ENCODE data around the gene PDLIM1. TPM values are rescaled to one million over a fixed set of nuclear protein-coding genes. Genes with fewer than 3 reads are reported as not detected.

Gene PDLIM1
- 100 to 1,000 TPM in 1 of 6 experiments, 10 to 100 TPM in 5; 63.9 to 105 (median 82.1) TPM for total RNA-seq
- long read RNA-seq, transcript PDLIM1-201 (7 exons, 1,452 nt) = major isoform, 54 of 57 reads
- long read RNA-seq, partial matches to known transcripts = 0 of 57 reads
- long read RNA-seq, other reads (novel, unspliced or antisense) = 3 of 57 reads

- H3K4me1 ChIP-seq = peaks cover 0 to 40% (median 10%) of the 10 kb centered on the region in 4 donors
These were observed at the start of gene PDLIM1 for GRCh38 chr10:95290461-95291364. Gene PDLIM1 (minus strand): TSS chr10:95291003. CDS start chr10:95290915, 88 bp downstream.

GRCh38 chr10:95339863-95340262 lies 49.1 kb upstream of the PDLIM1 start:
- Histone ChIP-seq H3K36me3 (peaks cover 0 to 21% (median 6%) of the 10 kb centered on the region in 4 donors), H3K4me1 (no peaks in the 10 kb centered on the region), H3K9me3 (no peaks in the 10 kb centered on the region), H3K4me3 (no peak overlapping the region), H3K27ac (no peak overlapping the region), H3K27me3 (no peaks in the 10 kb centered on the region)
- intact Hi-C loops (cut with DNase I) = no loop called here
- WGBS (ENCODE audit: insufficient coverage, low coverage, low lambda C conversion rate, missing lambda C conversion rate) = 94% methylated on average over 1 of the region's 1 CpG
- TF ChIP-seq CTCF (IDR thresholded peaks at IDR 0.05) = no peak
- DNase-seq (no peak), ATAC-seq (no peak)

More at GRCh38 chr10:95290461-95291364, at the start of gene PDLIM1:
- peak; percentile 98 for TF ChIP-seq POLR2A (IDR thresholded peaks at IDR 0.05)
- TF ChIP-seq CTCF (IDR thresholded peaks at IDR 0.05) = peak; percentile 12 to 48 (median 35)
- Histone ChIP-seq H3K4me3 (peak within 1 kb of the TSS; percentile 81 to 92 (median 88)), H3K27ac (peak within 1 kb of the TSS; percentile 90 to 97 (median 97)), H3K36me3 (no peaks in the 10 kb centered on the region), H3K27me3 (no peaks in the 10 kb centered on the region), H3K9me3 (no peaks in the 10 kb centered on the region)
- ATAC-seq (peak; percentile 80 to 95 (median 90)), DNase-seq (peak; percentile 87 to 89 (median 89))
- intact Hi-C loops (cut with DNase I) = no loop called here
- 2% methylated on average over 18 of the region's 119 CpGs for WGBS (ENCODE audit: insufficient coverage, low coverage, low lambda C conversion rate, missing lambda C conversion rate)

- H3K9me3 ChIP-seq = no peaks in the 10 kb centered on the region
- TF ChIP-seq POLR2A (IDR thresholded peaks at IDR 0.05) (no peak), CTCF (IDR thresholded peaks at IDR 0.05) (no peak)
- H3K27me3 ChIP-seq = no peaks in the 10 kb centered on the region
- intact Hi-C loops (cut with DNase I) = no loop called here
- no peak for DNase-seq
- WGBS (ENCODE audit: insufficient coverage, low coverage, low lambda C conversion rate, missing lambda C conversion rate) = 90% methylated on average over 2 of the region's 10 CpGs
- peak; percentile 25 to 74 (median 48) for ATAC-seq
- no peak overlapping the region for H3K4me3 ChIP-seq
- peak overlapping the region in 1 of 3 donors; percentile 20 for H3K27ac ChIP-seq
- H3K4me1 ChIP-seq = no peaks in the 10 kb centered on the region
- peaks cover 0 to 14% (median 6%) of the 10 kb centered on the region in 4 donors for H3K36me3 ChIP-seq
These were observed 46.8 kb upstream of the PDLIM1 start for GRCh38 chr10:95337423-95338160.

GRCh38 chr10:95336702-95337101 lies 45.9 kb upstream of the PDLIM1 start:
- intact Hi-C loops (cut with DNase I) = no loop called here
- no peaks in the 10 kb centered on the region for H3K27me3 ChIP-seq
- 92% methylated on average over 7 of the region's 9 CpGs for WGBS (ENCODE audit: insufficient coverage, low coverage, low lambda C conversion rate, missing lambda C conversion rate)
- ATAC-seq (no peak), DNase-seq (no peak)
- H3K27ac ChIP-seq = peak overlapping the region in 1 of 3 donors; percentile 20
- no peak overlapping the region for H3K4me3 ChIP-seq
- peaks cover 0 to 5% (median under 1%) of the 10 kb centered on the region in 4 donors for H3K4me1 ChIP-seq
- H3K9me3 ChIP-seq = no peaks in the 10 kb centered on the region
- H3K36me3 ChIP-seq = peaks cover 0 to 14% (median 6%) of the 10 kb centered on the region in 4 donors
- TF ChIP-seq CTCF (IDR thresholded peaks at IDR 0.05) = no peak
- no peak for TF ChIP-seq POLR2A (IDR thresholded peaks at IDR 0.05)
